Measurements from ENCODE around the gene CORO1A.
"Not testable (repeated sequence)": the region's sequence is repeated elsewhere in the genome, so short reads cannot be mapped to it uniquely, and the experiment has no call there.

The CORO1A gene

GRCh38 chr16:30173054-30173453 lies 10.3 kb upstream of the CORO1A start:
- DNase-seq = no peak

- not testable (repeated sequence) for DNase-seq
Measured at GRCh38 chr16:30176876-30177275, 6.5 kb upstream of the CORO1A start.

GRCh38 chr16:30179195-30179594 lies 4.2 kb upstream of the CORO1A start:
- no peak for DNase-seq

GRCh38 chr16:30179931-30180330 lies 3.5 kb upstream of the CORO1A start:
- no peak for DNase-seq

GRCh38 chr16:30180741-30181140 lies 2.7 kb upstream of the CORO1A start:
- no peak for DNase-seq

- peak; percentile 70 to 75 for DNase-seq
Measured at GRCh38 chr16:30184096-30184890, 891 bp downstream of the CORO1A start.

GRCh38 chr16:30184891-30185682 lies 1.7 kb downstream of the CORO1A start:
- peak; percentile 52 to 56 for DNase-seq

GRCh38 chr16:30185683-30186421 lies 2.5 kb downstream of the CORO1A start:
- DNase-seq = peak; percentile 77 to 85

GRCh38 chr16:30186444-30186781 lies 3.0 kb downstream of the CORO1A start:
- no peak for DNase-seq

- DNase-seq = peak; percentile 95
Measured at GRCh38 chr16:30186782-30187555, 3.6 kb downstream of the CORO1A start.

GRCh38 chr16:30187556-30187865 lies 4.1 kb downstream of the CORO1A start:
- no peak for DNase-seq

- DNase-seq = peak in 1 of 2 experiments; percentile 13
Measured at GRCh38 chr16:30187971-30188561, 4.7 kb downstream of the CORO1A start.

GRCh38 chr16:30191158-30191557 lies 7.8 kb downstream of the CORO1A start:
- peak in 1 of 2 experiments; percentile 9 for DNase-seq

- not testable (repeated sequence) for DNase-seq
Measured at GRCh38 chr16:30193098-30193497, 9.7 kb downstream of the CORO1A start.

GRCh38 chr16:30193615-30194014 lies 10.2 kb downstream of the CORO1A start, which contains the start of the genes BOLA2B and SLX1A:
Gene BOLA2B (minus strand): TSS chr16:30193666. CDS start chr16:30193595, 71 bp downstream.
Gene SLX1A (plus strand): TSS chr16:30193875. CDS start chr16:30194085, 210 bp downstream.
- not testable (repeated sequence) for DNase-seq

GRCh38 chr16:30194172-30194925 lies 10.9 kb downstream of the CORO1A start:
- DNase-seq = peak in 1 of 2 experiments; percentile 5

GRCh38 chr16:30197001-30197400 lies 13.6 kb downstream of the CORO1A start:
- DNase-seq = not testable (repeated sequence)

- DNase-seq = not testable (repeated sequence)
Measured at GRCh38 chr16:30199049-30199448, 15.6 kb downstream of the CORO1A start, which contains the start of gene SULT1A3. Gene SULT1A3 (plus strand): TSS chr16:30199255. CDS start chr16:30200729, 1,474 bp downstream.

- not testable (repeated sequence) for DNase-seq
Measured at GRCh38 chr16:30199608-30200343, 16.4 kb downstream of the CORO1A start.

- peak in 1 of 2 experiments; percentile 11 for DNase-seq
Measured at GRCh38 chr16:30205541-30206236, 22.3 kb downstream of the CORO1A start.
